ENCODE measurements around the gene TAPBPL. TPM values are rescaled to one million over a fixed set of nuclear protein-coding genes. Genes with fewer than 3 reads are reported as not detected.

TAPBPL gene
- total and polyA plus RNA-seq, 2 of the 13 experiments (the other 11 are each of a cell fraction or from before 2014, with no cell fraction given) = 10.0 to 14.5 TPM

- TF ChIP-seq SMARCE1 (IDR thresholded peaks at IDR 0.05; ENCODE audit: borderline replicate concordance) (no peak), HINFP (CRISPR knock-in tag; IDR thresholded peaks at IDR 0.05; ENCODE audit: low read depth) (0 out of 2 replicates have a peak, but pooled peaks have one; percentile 17), ZNF549 (CRISPR knock-in tag; IDR thresholded peaks at IDR 0.05) (no peak), ZNF766 (CRISPR knock-in tag; IDR thresholded peaks at IDR 0.05; ENCODE audit: borderline replicate concordance) (peak; percentile 38; the same call in 1 of the 2 replicates), KAT2B (IDR thresholded peaks at IDR 0.05; ENCODE audit: borderline replicate concordance, low read depth, low read length) (no peak), LRRFIP1 (CRISPR knock-in tag; conservative IDR thresholded peaks at IDR 0.05) (no peak), ZNF101 (CRISPR knock-in tag; IDR thresholded peaks at IDR 0.05; ENCODE audit: borderline replicate concordance, low read depth) (no peak), THAP8 (CRISPR knock-in tag; IDR thresholded peaks at IDR 0.05; ENCODE audit: borderline replicate concordance) (0 out of 2 replicates have a peak, but pooled peaks have one; percentile 37), KLF15 (CRISPR knock-in tag; IDR thresholded peaks at IDR 0.05; ENCODE audit: borderline replicate concordance) (no peak), BORCS8-MEF2B (CRISPR knock-in tag; IDR thresholded peaks at IDR 0.05) (no peak), PAF1 (CRISPR knock-in tag; IDR thresholded peaks at IDR 0.05) (no peak), ZNF292 (CRISPR knock-in tag; IDR thresholded peaks at IDR 0.05; ENCODE audit: borderline replicate concordance, low read depth) (no peak), ARNT (IDR thresholded peaks at IDR 0.05) (no peak), ZNF260 (CRISPR knock-in tag; IDR thresholded peaks at IDR 0.05; ENCODE audit: borderline replicate concordance, low read depth) (no peak), TBL1XR1 (IDR thresholded peaks at IDR 0.05; ENCODE audit: borderline replicate concordance, low read length, partially characterized antibody) (no peak), SOX13 (IDR thresholded peaks at IDR 0.05) (no peak), SOX13 (CRISPR knock-in tag; conservative IDR thresholded peaks at IDR 0.05 in 1 of 2, IDR thresholded peaks at IDR 0.05 in 1 of 2) (no peak), ZNF841 (CRISPR knock-in tag; IDR thresholded peaks at IDR 0.05; ENCODE audit: borderline replicate concordance) (no peak), ZBTB37 (CRISPR knock-in tag; IDR thresholded peaks at IDR 0.05) (no peak), GATA4 (IDR thresholded peaks at IDR 0.05; ENCODE audit: borderline replicate concordance, low read depth) (no peak)
- TF ChIP-seq, protein P1, sequence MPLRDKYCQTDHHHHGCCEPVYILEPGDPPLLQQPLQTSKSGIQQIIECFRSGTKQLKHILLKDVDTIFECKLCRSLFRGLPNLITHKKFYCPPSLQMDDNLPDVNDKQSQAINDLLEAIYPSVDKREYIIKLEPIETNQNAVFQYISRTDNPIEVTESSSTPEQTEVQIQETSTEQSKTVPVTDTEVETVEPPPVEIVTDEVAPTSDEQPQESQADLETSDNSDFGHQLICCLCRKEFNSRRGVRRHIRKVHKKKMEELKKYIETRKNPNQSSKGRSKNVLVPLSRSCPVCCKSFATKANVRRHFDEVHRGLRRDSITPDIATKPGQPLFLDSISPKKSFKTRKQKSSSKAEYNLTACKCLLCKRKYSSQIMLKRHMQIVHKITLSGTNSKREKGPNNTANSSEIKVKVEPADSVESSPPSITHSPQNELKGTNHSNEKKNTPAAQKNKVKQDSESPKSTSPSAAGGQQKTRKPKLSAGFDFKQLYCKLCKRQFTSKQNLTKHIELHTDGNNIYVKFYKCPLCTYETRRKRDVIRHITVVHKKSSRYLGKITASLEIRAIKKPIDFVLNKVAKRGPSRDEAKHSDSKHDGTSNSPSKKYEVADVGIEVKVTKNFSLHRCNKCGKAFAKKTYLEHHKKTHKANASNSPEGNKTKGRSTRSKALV (CRISPR knock-in tag; IDR thresholded peaks at IDR 0.05) = no peak
Observed at GRCh38 chr12:6493497-6494257, 41.8 kb downstream of the TAPBPL start, which contains the start of gene NCAPD2 (continued).

All from HepG2 (cell line).